Muscle of arm (tissue), 12 donors: ENCODE results near the gene BRSK2. TPM values are rescaled to one million over a fixed set of nuclear protein-coding genes. Genes with fewer than 3 reads are reported as not detected.
"Not testable (repeated sequence)": the region's sequence is repeated elsewhere in the genome, so short reads cannot be mapped to it uniquely, and the experiment has no call there.

Experiments used
- DNase-seq: peaks from one replicate; pipeline ENCODE4 v3.0.0-alpha.2; 2013
- polyA plus RNA-seq, 12 donors: library from polyadenylated mRNA; unstranded; fragments of 120-200 nt; gene quantifications; one replicate each; pipeline ENCODE4 v1.2.1, GENCODE V29; 2013; ENCODE audit not compliant: insufficient read length in 12 of 12

Gene BRSK2
- polyA plus RNA-seq, 12 donors: 0.59 to 2.6 (median 1.2) TPM; not detected in 2

DNA sequence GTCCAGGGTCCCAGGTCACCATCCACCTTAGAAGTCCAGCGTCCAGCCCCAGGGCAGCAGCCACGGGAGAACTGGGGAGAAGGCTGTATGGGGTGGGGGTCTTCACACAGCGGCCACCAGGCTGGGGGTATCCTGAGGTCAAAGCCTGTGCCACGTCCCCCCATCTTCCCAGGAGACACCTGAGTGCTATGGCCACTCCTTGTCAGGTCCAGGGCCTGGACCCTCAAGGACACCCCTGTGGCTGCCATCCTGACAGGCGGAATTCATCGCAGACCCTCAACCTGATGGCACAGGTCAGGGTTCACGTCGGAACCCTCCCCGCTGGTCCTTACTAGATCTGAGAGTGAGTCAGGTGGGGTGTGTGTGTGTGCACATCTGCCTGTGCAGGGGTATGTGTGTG is 18.6 kb downstream of the BRSK2 start:
- no peak for DNase-seq

DNA sequence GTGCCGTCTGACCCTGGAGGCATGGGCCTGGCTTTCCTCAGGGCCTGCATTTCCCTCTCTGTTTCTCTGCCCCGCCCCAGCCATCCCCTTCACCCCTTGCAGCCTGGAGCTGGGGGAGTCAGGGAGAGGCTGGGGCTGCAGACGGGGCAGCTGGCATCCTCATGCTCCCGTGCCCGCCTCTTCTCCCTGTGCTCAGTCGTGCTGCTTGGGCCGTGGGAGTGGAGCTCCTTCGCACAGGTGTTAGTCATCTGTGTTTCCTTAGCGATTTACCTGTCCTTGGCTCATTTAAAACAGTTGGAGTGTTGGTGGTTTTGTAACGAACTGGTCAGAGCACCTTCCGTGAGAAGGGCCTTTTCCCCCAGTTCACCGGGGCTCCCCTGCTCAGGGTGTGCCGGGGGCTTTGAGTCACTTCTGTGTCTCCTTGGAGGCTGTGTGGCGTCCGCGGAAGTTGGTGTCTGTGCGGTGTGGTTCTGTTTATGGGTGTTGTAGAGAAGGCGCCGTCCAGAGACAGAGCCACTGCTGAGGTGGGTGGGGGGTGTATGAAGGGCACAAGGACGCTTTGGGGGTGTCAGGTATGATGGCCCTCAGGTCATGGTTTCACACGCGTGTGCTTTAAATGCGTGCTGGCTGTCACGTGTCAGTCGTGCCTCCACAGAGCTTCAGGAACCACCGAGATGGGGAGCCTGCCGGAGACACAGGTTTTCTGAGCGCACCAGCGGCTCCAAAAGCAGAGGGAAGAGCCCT is 19.5 kb downstream of the BRSK2 start:
- DNase-seq: no peak

DNA sequence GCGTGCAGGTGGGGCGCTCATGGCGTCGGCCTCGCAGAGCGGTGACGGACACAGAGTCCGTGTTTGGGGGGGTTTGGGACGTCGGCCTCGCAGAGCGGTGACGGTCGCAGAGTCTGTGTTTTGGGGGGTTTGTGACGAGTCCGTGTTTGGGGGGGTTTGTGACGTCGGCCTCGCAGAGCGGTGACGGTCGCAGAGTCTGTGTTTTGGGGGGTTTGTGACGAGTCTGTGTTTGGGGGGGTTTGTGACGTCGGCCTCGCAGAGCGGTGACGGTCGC is 20.1 kb downstream of the BRSK2 start:
- DNase-seq: not testable (repeated sequence)

DNA sequence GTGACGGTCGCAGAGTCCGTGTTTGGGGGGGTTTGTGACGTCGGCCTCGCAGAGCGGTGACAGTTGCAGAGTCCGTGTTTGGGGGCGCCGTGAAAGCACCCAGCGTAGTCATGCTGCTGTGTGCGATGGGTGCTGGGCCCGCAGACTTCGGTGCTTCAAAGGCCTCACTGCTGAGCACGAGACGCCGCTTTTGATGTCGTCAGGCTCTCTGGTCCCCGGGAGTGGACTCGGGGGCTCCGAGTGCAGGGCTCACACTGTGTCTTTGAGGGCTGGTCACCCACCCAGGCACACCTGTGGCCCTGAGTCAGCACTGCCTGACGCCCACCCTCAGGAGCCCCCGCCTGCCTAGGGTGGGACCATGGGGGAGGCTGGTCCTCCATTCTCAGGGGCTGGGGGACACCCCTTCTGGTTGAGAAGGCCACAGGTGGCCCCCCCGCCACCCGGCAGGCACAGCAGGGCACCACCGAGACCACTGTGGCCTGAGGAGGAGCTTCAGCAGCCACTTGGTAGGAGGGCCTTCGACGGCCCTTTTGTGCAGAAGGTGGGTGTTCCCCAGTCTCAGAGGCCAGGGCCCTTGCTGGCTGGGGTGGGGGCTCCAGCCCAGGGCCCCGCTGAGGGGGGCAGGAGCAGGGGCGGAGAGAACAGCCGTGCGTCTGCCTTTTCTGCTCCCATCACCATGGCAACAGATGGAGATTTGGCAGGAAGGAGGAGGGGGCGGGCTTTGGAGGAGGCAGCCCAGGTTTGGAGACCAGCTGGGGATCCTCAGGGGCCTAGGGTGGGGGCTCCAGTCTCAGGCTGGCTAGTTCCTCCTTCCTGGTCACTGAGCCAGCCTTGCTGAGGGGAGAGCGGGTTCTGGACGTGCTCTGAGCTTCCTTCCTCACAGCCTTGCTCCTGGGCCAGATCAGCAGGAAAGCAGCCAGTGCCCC is 20.9 kb downstream of the BRSK2 start:
- DNase-seq: peak; percentile 54

DNA sequence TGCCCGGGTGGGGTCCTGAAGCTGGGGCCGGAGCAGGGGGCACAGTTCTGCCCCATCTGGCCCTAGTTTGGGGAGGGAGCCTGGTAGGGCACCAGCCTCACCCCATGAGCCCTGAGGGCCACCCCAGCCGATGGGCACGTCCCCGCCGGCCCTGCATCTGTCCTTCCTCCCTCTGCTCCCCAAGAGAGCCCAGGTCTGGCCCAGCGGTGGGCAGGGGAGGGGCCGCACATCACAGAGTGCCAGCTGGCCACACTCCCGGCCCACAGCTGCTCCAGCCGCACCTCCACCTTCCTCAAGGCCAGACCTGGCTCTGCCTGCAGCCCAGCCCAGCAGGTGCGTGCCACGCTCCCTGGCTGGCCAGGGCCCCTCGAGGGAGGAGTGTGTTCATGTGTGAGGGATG is 21.6 kb downstream of the BRSK2 start:
- DNase-seq: no peak

DNA sequence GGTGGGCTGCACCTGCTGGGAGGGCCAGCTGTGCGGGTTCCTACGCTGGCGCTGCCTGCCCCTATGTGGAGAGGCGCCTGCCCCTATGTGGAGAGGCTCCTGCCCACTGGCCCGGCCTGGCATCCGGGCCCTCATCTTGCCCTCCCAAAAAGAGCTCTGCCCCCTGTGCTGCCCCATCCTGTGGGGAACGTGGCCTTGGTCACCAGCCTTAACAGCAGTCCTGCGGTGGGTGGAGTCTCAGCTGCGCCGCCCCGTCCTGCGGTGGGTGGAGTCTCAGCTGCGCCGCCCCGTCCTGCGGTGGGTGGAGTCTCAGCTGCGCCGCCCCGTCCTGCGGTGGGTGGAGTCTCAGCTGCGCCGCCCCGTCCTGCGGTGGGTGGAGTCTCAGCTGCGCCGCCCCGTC is 22.0 kb downstream of the BRSK2 start:
- not testable (repeated sequence) for DNase-seq

DNA sequence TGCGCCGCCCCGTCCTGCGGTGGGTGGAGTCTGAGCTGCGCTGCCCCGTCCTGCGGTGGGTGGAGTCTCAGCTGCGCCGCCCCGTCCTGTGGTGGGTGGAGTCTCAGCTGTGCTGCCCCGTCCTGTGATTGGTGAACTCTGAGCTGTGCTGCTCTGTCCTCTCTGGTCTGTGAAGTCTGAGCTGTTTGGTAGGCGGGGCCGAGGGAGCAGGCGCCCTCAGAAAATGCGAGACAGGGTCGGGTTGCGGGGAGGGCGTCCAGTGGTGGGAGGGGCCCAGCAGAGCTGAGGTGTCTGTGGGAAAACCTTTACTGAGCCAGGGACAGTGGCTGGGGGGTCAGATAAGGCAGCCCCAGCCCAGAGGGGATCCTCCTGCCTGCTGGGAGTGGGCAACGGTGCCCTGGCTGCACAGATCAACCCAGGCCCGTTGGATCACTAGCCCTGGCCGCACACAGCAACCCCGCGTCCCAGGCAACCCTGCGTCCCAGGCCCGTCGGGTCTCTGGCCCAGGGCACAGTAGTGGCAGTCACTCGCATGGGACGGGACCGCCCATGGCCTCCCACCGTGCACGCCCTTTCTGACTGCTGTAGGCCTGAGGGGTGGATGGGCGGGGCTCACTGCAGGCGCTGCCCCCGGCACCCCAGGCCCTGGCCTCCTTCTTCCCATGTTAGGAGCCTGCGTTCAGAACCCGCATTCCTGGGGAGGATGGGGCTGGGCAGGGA is 22.8 kb downstream of the BRSK2 start:
- no peak for DNase-seq

DNA sequence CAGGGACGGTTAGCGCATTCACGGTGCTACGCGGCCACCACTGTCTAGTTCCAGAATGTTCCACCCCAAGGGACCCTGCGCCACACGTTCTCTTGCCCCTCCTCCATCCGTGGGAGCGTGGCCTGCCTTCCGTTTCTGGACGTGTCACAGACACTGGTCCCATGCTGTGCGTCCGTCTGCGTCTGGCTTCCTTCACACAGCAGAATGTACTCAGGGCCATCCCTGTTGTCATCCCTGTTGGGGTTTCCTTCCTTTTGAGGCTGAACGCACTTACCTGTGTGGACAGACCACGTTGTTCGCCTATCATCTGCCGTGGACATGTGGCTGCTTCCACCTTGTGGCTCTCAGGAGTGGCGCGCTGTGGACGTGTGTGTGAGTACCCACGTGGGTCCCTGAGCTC is 24.9 kb downstream of the BRSK2 start:
- DNase-seq: no peak

DNA sequence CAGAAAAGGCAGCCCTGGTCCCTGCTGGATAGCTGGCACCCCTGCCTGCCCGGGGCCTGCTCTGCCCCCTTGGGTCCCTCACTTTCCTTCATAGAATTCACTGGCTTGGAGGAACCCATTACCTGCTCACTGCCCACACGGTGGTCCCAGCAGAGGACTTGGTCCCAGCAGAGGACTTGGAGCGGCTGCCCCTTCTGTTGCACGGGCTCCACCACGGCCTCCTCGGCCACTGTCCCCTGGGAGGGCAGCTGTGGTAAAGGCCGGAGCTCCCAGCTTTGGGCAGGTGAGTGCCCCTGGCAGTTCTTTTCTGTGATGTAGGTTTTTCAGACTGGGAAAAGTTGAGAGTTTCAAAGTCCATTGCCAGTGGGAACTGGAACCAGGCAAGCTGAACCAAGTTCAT is 25.9 kb downstream of the BRSK2 start:
- no peak for DNase-seq

DNA sequence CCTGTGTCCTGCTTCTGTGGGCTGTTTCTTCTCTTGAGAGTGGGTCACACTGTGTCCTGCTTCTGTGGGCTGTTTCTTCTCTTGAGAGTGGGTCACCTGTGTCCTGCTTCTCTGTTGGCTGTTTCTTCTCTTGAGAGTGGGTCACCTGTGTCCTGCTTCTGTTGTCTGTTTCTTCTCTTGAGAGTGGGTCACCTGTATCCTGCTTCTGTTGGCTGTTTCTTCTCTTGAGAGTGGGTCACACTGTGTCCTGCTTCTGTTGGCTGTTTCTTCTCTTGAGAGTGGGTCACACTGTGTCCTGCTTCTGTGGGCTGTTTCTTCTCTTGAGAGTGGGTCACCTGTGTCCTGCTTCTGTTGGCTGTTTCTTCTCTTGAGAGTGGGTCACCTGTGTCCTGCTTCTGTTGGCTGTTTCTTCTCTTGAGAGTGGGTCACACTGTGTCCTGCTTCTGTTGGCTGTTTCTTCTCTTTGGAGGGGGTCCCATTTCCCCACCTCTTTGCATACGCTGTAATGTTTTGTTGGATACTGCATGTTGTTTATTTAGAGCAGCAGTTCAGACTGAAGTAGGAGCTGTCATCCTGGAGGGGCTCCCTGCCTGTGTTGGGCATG is 28.6 kb downstream of the BRSK2 start:
- not testable (repeated sequence) for DNase-seq

DNA sequence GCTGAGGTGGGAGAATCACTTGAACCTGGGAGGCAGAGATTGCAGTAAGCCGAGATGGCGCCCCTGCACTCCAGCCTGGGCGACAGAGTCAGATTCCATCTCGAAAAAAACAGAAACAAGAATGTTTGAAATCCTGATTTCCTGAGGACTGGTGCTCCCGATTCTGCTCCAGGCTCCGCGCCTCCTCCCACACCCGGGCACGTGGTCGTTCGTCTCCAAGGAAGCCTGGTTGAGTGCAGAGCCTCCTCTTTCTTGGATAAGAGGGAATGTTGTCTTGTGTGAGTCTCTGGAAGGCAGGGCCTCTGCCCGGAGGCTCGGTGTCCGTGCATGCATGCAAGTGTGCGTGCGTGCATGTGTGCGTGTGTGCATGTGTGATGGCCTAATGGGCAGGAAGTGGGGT is 30.1 kb downstream of the BRSK2 start:
- no peak for DNase-seq

DNA sequence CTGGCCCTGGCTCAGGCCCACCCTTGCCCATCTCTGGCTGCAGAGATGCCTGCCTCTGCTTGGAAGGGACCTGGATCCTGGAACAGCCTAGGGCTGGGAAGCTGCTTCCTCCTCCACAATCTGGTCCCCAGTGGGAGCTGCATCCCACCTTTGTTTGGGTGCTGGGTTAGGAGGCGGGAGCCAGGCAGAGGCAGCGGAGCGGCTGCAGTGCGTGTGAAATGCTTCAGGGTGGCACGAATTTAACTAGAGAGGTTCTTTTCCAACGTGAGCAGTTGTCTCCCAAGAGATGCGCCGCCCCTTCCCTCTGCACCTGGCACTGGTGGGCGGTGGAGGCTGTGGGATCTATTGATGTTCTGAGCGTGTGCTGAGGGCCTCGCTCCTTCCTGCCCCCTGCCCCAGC is 31.6 kb downstream of the BRSK2 start:
- DNase-seq: no peak

DNA sequence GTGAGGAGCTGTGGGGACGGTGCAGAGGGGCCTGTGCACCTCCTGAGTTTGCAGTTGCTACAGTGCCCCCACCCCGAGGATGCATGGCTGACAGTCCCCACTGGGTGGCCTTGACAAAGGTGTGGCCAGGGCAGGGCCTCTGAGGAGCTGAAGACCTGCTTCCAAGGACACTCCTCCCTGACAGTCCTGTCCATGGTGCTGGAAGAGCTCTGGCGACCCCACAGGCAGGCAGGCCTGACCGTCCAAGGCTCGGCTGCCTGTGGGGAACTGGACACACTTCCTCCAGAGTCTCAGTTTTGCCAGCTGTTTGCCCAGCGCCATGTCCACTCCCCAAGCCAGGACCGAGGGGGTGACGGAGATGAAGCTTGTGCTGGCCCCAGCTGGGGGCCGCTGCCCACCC is 32.7 kb downstream of the BRSK2 start:
- DNase-seq: no peak

DNA sequence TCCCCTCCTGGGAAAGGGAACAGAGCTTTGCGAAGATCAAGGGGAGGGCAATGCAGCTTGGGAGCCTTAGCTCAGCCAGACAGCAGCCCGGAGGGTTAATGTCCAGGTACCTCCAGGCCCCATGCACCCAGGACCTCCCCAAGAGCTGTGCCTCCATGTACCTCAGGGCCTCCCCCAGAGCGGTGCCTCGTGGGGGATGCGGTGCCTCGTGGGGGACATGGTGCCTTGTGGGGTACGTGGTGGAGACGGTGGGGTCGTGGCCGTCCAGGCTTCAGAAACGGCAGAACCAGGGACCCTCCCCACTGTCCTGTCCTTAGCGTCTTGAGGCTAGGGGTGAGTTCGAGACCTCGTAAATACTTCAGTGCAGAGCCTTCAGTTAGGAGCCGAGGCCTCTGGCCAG is 33.2 kb downstream of the BRSK2 start:
- no peak for DNase-seq

DNA sequence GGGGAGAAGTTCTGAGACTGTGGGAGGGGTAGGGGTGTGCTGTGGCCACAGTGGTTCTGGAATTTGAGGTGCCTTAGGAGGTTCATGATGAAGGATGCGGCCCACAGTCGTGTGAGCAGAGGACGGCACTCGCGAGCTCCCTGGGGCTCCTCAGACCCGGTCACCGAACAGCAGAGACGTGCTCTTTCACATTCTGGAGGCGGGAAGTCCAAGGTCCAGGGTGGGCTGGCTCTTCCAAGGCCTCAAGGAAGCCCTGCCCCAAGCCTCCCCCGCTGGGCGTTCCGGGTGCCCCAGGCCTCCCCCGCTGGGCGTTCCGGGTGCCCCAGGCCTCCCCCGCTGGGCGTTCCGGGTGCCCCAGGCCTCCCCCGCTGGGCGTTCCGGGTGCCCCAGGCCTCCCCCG is 33.7 kb downstream of the BRSK2 start:
- DNase-seq: not testable (repeated sequence)

DNA sequence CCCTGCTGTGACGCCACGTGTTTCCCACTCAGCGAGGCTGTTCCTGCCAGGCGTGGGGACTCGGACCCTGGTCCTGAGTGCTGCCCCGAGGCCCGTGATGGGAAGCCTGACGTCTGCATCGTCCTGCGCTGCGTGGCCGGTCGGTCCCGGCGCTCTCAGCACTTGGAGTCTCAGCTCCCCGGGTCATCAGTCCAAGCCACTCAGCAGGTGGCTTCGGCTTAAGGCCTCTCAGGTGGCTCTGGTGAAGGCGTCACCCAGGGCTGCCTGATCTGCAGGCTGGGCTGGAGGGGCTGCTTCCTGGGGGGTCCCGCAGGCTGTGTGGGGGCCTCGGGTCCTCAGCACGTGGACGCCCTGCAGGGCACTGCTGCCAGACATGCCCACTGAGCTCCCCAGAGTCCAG is 35.3 kb downstream of the BRSK2 start:
- DNase-seq: no peak

DNA sequence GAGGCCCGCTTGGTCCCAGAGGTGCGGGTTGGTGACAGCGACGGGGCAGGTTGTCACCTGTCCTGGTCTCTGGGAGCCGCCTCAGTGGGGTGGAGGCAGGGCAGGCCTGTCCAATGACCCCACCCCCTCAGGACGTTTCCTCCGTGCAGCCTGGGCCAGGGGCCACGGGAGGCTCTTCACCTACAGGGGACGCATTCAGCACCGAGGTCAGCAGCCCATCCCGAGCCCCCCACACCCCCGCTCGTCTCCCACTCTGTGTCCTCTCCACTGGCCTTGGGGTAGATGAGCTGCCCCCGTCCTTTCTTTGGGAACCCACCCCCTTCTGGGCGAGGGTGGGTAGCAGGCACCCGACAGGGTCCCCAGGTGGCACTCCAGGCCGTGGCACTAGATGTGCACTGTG is 35.7 kb downstream of the BRSK2 start:
- no peak for DNase-seq

DNA sequence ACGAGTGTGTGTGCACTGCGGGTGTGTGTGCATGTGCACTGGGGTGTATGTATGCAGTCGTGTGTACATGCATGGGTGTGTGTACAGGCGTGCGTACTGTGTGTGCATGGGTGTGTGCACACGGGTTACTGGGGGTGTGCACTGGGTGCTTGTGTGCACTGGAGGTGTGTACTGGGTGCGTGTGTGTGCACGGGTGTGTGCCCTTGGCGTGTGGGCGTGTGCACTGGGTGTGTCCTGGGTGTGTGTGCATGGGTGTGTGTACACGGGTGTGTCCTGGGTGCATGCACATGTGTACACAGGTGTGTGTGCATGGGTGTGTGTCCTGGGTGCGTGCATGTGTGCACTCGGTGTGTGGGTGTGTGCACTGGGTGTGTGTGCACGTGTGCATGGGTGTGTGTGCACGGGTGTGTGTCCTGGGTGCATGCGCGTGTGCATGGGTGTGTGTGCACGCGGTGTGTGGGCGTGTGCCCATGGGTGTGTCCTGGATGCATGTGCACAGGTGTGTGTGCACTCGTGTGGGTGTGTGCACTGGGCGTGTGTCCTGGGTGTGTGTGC is 39.1 kb downstream of the BRSK2 start:
- DNase-seq: no peak

DNA sequence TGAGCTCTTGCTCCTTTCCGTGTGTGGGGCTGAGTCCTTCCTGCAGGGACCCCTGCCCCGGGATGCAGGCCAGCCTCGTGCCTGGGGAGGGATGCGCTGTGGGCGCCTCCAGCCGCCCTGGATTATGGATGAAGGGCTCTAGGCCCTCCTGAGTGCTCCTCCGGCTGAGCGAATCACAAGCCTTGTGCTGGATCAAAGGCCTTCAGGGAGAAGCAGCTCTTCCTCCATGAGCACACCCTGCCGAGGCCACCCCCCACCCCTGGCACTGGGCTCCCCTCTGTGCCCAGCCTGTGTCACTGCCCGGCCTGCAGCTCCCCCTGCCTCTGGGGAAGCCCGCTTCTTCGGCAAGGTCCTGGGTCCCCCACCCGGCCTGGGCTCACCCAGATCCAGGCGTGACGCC is 43.8 kb downstream of the BRSK2 start:
- no peak for DNase-seq

DNA sequence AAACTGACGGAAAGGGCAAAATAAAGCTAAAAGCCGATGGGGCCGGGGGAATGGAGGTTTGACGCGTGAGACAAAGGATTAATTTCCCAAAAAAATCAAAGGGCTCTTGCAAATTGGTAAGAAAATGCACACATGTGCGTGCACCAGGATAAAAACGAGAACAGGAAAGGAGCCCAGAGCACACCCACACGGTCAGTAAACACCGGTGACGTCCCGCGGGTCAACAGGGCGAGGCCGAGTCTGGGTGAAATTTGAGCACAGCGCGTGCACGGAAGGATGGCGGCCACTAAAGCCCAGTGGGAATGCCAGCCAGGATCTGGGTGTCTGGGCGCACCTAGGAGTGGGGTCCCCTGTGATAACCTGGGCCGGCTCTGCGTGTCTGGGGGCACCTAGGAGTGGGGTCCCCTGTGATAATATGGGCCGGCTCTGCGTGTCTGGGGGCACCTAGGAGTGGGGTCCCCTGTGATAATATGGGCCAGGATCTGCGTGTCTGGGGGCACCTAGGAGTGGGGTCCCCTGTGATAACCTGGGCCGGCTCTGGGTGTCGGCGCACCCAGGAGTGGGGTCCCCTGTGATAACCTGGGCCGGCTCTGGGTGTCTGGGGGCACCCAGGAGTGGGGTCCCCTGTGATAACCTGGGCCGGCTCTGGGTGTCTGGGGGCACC is 44.4 kb downstream of the BRSK2 start:
- no peak for DNase-seq

DNA sequence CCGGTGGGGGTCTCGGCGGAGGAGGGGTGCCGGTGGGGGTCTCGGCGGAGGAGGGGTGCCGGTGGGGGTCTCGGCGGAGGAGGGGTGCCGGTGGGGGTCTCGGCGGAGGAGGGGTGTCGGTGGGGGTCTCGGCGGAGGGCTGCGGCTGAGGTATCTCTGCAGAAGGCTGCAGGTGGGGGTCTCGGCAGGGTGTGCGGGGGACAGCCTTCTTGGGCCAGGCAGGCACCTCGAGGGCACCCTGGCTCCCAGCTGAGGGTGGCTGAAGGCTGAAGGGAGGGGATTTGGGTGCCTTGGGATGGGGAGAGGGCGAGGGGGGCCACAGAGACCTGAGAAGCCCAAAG is 45.7 kb downstream of the BRSK2 start:
- DNase-seq: not testable (repeated sequence)
